GM18519 (cell line): ENCODE measurements around the gene EPB41L4B.

Source experiments
- ATAC-seq: cut with Tn5 transposase; IDR thresholded peaks from one replicate; pipeline ENCODE4 v1.9.1; 2021; ENCODE audit warnings: mild to moderate bottlenecking, moderate library complexity; ENCODE audit not compliant: unreplicated experiment, low FRiP score

EPB41L4B gene

GRCh38 chr9:109321727-109322126, 868 bp upstream of the EPB41L4B start:
- no peak for ATAC-seq

GRCh38 chr9:109320331-109320741, 523 bp downstream of the EPB41L4B start:
- peak; percentile 19 for ATAC-seq

- peak; percentile 11 for ATAC-seq
These were observed 1.1 kb downstream of the EPB41L4B start for GRCh38 chr9:109319626-109320241.

- ATAC-seq: no peak
These were observed 1.7 kb downstream of the EPB41L4B start for GRCh38 chr9:109319017-109319625.

- no peak for ATAC-seq
These were observed 2.7 kb downstream of the EPB41L4B start for GRCh38 chr9:109317979-109318741.

GRCh38 chr9:109317311-109317978, 3.4 kb downstream of the EPB41L4B start:
- ATAC-seq: no peak

- ATAC-seq: no peak
These were observed 4.6 kb downstream of the EPB41L4B start for GRCh38 chr9:109316207-109316640.

- ATAC-seq: no peak
These were observed 5.2 kb downstream of the EPB41L4B start for GRCh38 chr9:109315480-109316206.

GRCh38 chr9:109314011-109314531, 6.8 kb downstream of the EPB41L4B start:
- ATAC-seq: no peak

- ATAC-seq: no peak
These were observed 7.5 kb downstream of the EPB41L4B start for GRCh38 chr9:109313351-109313750.

- ATAC-seq: no peak
These were observed 8.1 kb downstream of the EPB41L4B start for GRCh38 chr9:109312783-109313182.

GRCh38 chr9:109311731-109312130, 9.1 kb downstream of the EPB41L4B start:
- peak; percentile 83 for ATAC-seq

GRCh38 chr9:109311286-109311685, 9.6 kb downstream of the EPB41L4B start:
- ATAC-seq: no peak

GRCh38 chr9:109310486-109310901, 10.4 kb downstream of the EPB41L4B start:
- no peak for ATAC-seq

GRCh38 chr9:109309282-109309681, 11.6 kb downstream of the EPB41L4B start:
- ATAC-seq: no peak

GRCh38 chr9:109307380-109308240, 13.2 kb downstream of the EPB41L4B start:
- no peak for ATAC-seq

GRCh38 chr9:109305801-109306200, 15.1 kb downstream of the EPB41L4B start:
- no peak for ATAC-seq

- ATAC-seq: no peak
These were observed 16.5 kb downstream of the EPB41L4B start for GRCh38 chr9:109304347-109304746.

- no peak for ATAC-seq
These were observed 17.0 kb downstream of the EPB41L4B start for GRCh38 chr9:109303900-109304299.
